GM21360 (cell line): Measurements from ENCODE around the gene GGACT.
"Not testable (repeated sequence)": the region's sequence is repeated elsewhere in the genome, so short reads cannot be mapped to it uniquely, and the experiment has no call there.

Source experiments
- ATAC-seq: cut with Tn5 transposase; IDR thresholded peaks from one replicate; pipeline ENCODE4 v1.9.1; 2021; ENCODE audit warnings: mild to moderate bottlenecking, moderate library complexity; ENCODE audit not compliant: unreplicated experiment

GGACT gene

DNA sequence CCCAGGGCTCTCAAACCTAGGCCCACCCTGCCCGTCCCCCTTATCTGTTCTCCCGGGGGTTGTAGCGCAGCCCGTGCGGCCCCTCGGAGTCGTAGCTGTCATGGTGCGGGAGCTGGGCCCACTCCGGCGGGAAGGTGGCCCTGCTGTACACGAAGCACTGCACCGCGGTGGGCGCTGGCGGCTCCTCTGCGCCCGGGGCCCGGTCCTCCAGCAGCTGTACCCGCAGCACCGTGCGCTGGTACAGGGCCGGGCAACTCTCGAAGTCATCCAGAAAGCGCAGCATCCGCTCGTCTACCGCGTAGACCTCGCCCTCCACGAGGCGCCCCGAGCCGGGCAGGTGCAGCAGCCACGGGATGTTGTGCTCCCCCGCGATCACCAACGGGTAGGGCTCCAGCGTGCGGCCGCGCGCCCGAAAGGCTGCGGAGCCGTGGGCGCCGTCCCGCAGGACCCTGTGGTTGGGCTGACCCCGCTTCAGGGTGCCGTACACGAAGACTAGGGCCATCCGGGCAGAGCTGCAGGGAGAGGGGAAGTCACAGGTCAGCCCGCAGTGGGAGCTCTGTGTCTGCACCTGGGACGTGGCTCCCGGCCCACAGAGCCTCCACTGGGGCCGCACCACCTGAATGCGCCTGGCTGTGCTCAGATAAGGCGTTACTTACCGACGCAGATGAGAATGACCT is 56.4 kb downstream of the GGACT start:
- no peak for ATAC-seq

GRCh38 chr13:100530671-100531213 is 57.8 kb downstream of the GGACT start:
- ATAC-seq: no peak

DNA sequence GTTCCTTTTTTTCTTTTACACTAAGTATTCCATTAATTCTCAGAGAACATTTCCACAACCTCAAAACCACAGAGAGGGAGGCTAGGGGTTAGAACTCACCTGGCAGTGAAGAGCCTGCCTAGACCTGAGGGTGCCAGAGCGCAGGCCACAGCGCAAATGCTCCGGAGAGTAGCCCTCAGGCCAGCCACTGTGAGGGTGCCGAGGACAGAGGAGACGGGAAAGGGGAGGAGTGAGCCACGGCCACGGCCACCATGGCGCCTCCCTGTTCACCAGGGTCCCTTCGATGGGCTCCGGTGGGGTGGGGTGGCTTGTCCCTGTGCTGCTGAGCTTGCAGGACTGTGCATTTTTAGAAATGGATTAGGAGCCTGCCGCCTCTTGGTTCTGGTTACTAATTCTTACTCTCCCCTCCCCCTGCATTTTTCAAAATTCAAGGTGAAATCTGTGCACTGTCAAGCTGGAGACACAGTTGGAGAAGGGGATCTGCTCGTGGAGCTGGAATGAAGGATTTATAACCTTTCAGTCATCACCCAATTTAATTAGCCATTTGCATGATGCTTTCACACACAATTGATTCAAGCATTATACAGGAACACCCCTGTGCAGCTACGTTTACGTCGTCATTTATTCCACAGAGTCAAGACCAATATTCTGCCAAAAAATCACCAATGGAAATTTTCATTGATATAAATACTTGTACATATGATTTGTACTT is 58.8 kb downstream of the GGACT start:
- ATAC-seq: no peak

- ATAC-seq: no peak
These were observed 59.8 kb downstream of the GGACT start for GRCh38 chr13:100528820-100529219.

GRCh38 chr13:100528353-100528752 is 60.2 kb downstream of the GGACT start:
- no peak for ATAC-seq

DNA sequence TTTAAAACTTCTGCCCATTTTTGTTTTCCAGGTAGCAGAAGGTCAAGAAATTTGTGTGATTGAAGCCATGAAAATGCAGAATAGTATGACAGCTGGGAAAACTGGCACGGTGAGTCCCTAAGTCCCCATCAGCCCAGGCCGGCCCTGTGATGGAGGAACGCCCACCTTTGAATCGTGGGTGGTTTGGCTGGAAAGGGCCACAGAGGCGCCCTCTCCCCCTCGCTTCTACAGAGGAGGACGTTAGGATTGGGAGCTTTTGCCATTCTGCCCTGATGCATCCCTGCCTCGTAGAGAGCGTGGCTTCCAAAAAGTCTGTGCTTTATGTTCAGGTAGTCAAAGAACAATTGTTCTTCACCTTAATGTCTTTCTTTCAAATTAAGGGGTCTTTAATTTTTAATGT is 60.9 kb downstream of the GGACT start:
- ATAC-seq: no peak

DNA sequence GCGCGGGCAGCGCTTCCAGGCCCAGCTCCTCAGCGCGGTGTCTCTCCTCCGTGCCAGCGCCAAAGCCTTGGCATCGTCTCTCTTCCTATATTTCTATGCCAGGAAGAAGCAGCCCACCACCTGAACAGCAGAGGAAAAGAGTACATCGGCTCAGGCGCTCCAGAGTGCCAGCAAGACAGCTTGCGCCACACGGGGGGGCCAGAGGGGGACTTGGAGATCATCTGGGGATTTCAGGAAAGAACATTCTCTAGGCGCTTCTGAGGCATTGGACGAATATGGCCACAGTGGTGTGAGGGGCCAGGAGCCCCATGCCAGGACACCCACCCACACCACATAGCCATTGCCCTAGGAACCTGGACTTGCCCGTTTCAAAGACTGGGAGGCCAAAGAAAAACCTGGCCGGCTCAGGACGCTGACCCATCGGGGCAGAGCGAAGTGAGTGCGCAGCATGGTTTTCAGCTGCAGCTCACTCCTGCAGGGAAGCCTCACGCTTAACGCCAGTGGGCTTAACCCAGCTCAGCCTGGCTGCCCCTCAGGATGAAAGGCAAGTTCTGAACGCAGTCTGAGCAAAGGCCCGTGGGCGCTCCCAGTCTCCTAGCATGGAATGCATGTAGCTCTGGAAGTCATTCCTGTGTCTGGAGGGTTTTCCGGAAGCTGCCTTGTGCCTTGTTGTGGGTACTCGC is 62.1 kb downstream of the GGACT start:
- ATAC-seq: no peak

GRCh38 chr13:100525453-100526317 is 62.9 kb downstream of the GGACT start:
- ATAC-seq: no peak

GRCh38 chr13:100524688-100525087 is 63.9 kb downstream of the GGACT start:
- not testable (repeated sequence) for ATAC-seq

- ATAC-seq: no peak
These were observed 64.6 kb downstream of the GGACT start for GRCh38 chr13:100523981-100524386.

- no peak for ATAC-seq
These were observed 65.2 kb downstream of the GGACT start for GRCh38 chr13:100523411-100523810.

GRCh38 chr13:100522618-100523309 is 65.8 kb downstream of the GGACT start:
- ATAC-seq: no peak

- ATAC-seq: no peak
These were observed 66.6 kb downstream of the GGACT start for GRCh38 chr13:100521851-100522617.

- ATAC-seq: no peak
These were observed 67.4 kb downstream of the GGACT start for GRCh38 chr13:100520936-100521850.

DNA sequence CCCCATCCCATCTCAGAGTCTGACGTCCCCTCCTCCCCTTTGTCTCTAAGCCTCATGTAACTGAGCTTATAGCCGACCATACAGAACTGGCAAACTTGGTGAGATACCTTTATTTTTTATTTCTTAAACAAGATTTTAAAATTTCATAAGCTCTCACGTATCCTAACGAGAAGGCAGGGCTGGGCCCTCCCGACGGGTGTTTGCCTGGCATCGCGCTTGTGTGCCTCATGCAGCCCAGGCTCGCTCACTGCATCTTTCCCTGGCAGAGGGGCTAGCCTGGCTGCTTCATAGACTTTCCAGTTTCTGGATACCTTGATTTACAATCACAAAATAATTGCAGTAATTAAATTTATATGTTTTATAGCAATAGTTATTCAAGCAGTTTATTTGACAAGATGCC is 69.0 kb downstream of the GGACT start:
- no peak for ATAC-seq

DNA sequence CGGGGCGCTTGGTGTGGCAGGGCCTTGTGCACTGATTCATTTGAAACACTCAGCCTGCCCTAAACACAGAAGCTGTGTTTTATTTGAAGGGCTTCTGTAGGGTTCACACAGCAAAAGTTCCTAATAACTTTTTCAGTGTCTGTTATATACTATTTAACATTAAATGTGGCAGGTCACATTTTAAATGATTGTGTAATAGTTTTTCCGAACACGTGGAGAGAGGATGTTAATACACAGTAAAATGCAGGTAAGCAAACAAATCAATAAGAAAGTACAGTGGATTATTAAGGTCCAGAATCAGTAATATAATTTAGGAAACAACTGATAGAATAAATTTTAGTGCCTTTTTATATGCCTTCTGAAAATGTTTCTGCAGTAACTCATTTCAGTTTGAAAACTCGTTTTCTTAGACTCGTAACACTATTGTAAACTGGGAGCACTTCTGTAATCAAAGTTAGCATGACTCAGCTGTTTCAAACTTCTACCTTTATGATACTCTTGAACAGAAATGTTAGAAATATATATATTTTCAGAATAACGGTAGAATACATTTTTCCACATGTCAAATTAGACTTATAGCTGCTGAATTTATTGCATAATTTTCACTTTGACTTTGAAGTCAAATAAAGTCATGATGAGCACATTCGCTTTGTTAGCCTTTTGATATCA is 70.1 kb downstream of the GGACT start:
- ATAC-seq: no peak

GRCh38 chr13:100517728-100518127 is 70.9 kb downstream of the GGACT start:
- no peak for ATAC-seq

- ATAC-seq: no peak
These were observed 71.5 kb downstream of the GGACT start for GRCh38 chr13:100517135-100517534.
